ENCODE data around the gene CFAP46.
"Not testable (repeated sequence)": the region's sequence is repeated elsewhere in the genome, so short reads cannot be mapped to it uniquely, and the experiment has no call there.

CFAP46 gene

GRCh38 chr10:132979491-132980425 lies 37.4 kb upstream of the CFAP46 start:
- no peak for ATAC-seq

- ATAC-seq, result no peak
These were observed 36.2 kb upstream of the CFAP46 start for GRCh38 chr10:132978542-132978941.

GRCh38 chr10:132977807-132978206 lies 35.4 kb upstream of the CFAP46 start:
- ATAC-seq, result no peak

- ATAC-seq, result no peak
These were observed 34.7 kb upstream of the CFAP46 start for GRCh38 chr10:132977076-132977475.

- ATAC-seq, result no peak
These were observed 33.7 kb upstream of the CFAP46 start for GRCh38 chr10:132975831-132976682.

GRCh38 chr10:132974886-132975830 lies 32.8 kb upstream of the CFAP46 start:
- ATAC-seq, result no peak

- ATAC-seq, result no peak
These were observed 32.0 kb upstream of the CFAP46 start for GRCh38 chr10:132974249-132974796.

- no peak for ATAC-seq
These were observed 31.5 kb upstream of the CFAP46 start for GRCh38 chr10:132973903-132974241.

- no peak for ATAC-seq
These were observed 30.9 kb upstream of the CFAP46 start for GRCh38 chr10:132972986-132973902.

- ATAC-seq, result no peak
These were observed 30.0 kb upstream of the CFAP46 start for GRCh38 chr10:132972149-132972985.

- no peak for ATAC-seq
These were observed 29.2 kb upstream of the CFAP46 start for GRCh38 chr10:132971448-132972148.

GRCh38 chr10:132970641-132971438 lies 28.5 kb upstream of the CFAP46 start:
- ATAC-seq, result no peak

GRCh38 chr10:132967540-132967939 lies 25.2 kb upstream of the CFAP46 start:
- ATAC-seq, result no peak

GRCh38 chr10:132965411-132966057 lies 23.2 kb upstream of the CFAP46 start:
- no peak for ATAC-seq

- not testable (repeated sequence) for ATAC-seq
These were observed 22.5 kb upstream of the CFAP46 start for GRCh38 chr10:132964707-132965410.

GRCh38 chr10:132964231-132964630 lies 21.9 kb upstream of the CFAP46 start:
- no peak for ATAC-seq

- ATAC-seq, result no peak
These were observed 21.1 kb upstream of the CFAP46 start for GRCh38 chr10:132963430-132963960.
